Neural cell (in vitro differentiated cells): ENCODE measurements around the gene PRLHR. TPM values are rescaled to one million over a fixed set of nuclear protein-coding genes. Genes with fewer than 3 reads are reported as not detected.

ENCODE experiments used
- H2AFZ ChIP-seq: fragments of 200-600, 300-800 bp; sonication (generic), shearing (Covaris generic); 2 replicates; pipeline ENCODE4 v1.6.0; 2014; ENCODE audit warnings: low read depth, mild to moderate bottlenecking, antibody characterized with exemption, low read length, moderate library complexity
- H3F3A ChIP-seq: fragments of 200-600 bp; shearing (Covaris generic); 2 replicates; pipeline ENCODE4 v1.6.1; 2016; ENCODE audit warnings: mild to moderate bottlenecking, moderate library complexity, mixed read lengths, antibody characterized with exemption, low read length; ENCODE audit not compliant: insufficient read depth, poor library complexity, severe bottlenecking
- H3K27ac ChIP-seq: fragments of 200-600, 300-800 bp; sonication (generic), shearing (Covaris generic); 2 replicates; pipeline ENCODE4 v1.5.1; 2014; ENCODE audit warnings: mild to moderate bottlenecking, low read length, moderate library complexity
- H3K27me3 ChIP-seq: fragments of 300-800, 200-600 bp; sonication (generic), shearing (Covaris generic); 2 replicates; pipeline ENCODE4 v1.6.0; 2014; ENCODE audit warnings: mild to moderate bottlenecking, low read depth, low read length, moderate library complexity; ENCODE audit not compliant: insufficient read depth
- H3K36me3 ChIP-seq: fragments of 300-800, 200-600 bp; sonication (generic), shearing (Covaris generic); 2 replicates; pipeline ENCODE4 v1.5.1; 2014; ENCODE audit warnings: mild to moderate bottlenecking, antibody characterized with exemption, low read length, moderate library complexity; ENCODE audit not compliant: insufficient read depth
- H3K4me2 ChIP-seq: fragments of 300-800, 200-600 bp; sonication (generic), shearing (Covaris generic); 2 replicates; pipeline ENCODE4 v1.6.0; 2014; ENCODE audit warnings: mild to moderate bottlenecking, low read length
- H3K4me3 ChIP-seq: fragments of 300-800, 200-600 bp; sonication (generic), shearing (Covaris generic); 2 replicates; pipeline ENCODE4 v1.5.1; 2014; ENCODE audit warnings: mild to moderate bottlenecking, low read length, moderate library complexity
- H3K79me2 ChIP-seq: fragments of 200-600 bp; shearing (Covaris generic); replicated peaks from 2 replicates; pipeline ENCODE4 v1.6.0; 2014; ENCODE audit warnings: mild to moderate bottlenecking, low read length, moderate library complexity; ENCODE audit not compliant: insufficient read depth
- H3K9ac ChIP-seq: fragments of 300-800, 200-600 bp; sonication (generic), shearing (Covaris generic); 2 replicates; pipeline ENCODE4 v1.6.1; 2016; ENCODE audit warnings: mild to moderate bottlenecking, low read length, mixed read lengths
- H3K9me2 ChIP-seq: fragments of 200-600 bp; shearing (Covaris generic); 2 replicates; pipeline ENCODE4 v1.6.1; 2016; ENCODE audit warnings: mild to moderate bottlenecking, low read length, mixed read lengths; ENCODE audit not compliant: insufficient read depth
- H3K9me3 ChIP-seq: fragments of 200-600, 300-800 bp; sonication (generic), shearing (Covaris generic); 2 replicates; pipeline ENCODE4 v1.6.1; 2016; ENCODE audit warnings: mild to moderate bottlenecking, mixed run types, low read length, moderate library complexity, mixed read lengths
- H4K20me1 ChIP-seq: fragments of 200-600 bp; shearing (Covaris generic); 2 replicates; pipeline ENCODE4 v1.6.1; 2016; ENCODE audit warnings: mild to moderate bottlenecking, mixed run types; ENCODE audit not compliant: insufficient read depth
- CTCF ChIP-seq: fragments of 450-650 bp; IDR thresholded peaks from 2 replicates; pipeline ENCODE4 v1.5.1; 2014; ENCODE audit warnings: antibody characterized with exemption, mild to moderate bottlenecking, moderate library complexity; ENCODE audit not compliant: poor library complexity, severe bottlenecking
- EP300 ChIP-seq: fragments of 450-650 bp; conservative IDR thresholded peaks from 2 replicates; pipeline ENCODE4 v1.6.1; 2014; ENCODE audit warnings: antibody characterized with exemption, mild to moderate bottlenecking, moderate library complexity; ENCODE audit not compliant: poor library complexity, severe bottlenecking
- EZH2 ChIP-seq: fragments of 200-600, 300-800 bp; shearing (Covaris generic), sonication (generic); IDR thresholded peaks from 2 replicates; pipeline ENCODE4 v1.6.1; 2014; ENCODE audit warnings: antibody characterized with exemption, low read length, borderline replicate concordance, mild to moderate bottlenecking; ENCODE audit not compliant: insufficient read depth, poor library complexity, severe bottlenecking
- POLR2AphosphoS5 ChIP-seq: IDR thresholded peaks from 2 replicates; pipeline ENCODE4 v1.6.1; 2012
- REST ChIP-seq: IDR thresholded peaks from 2 replicates; pipeline ENCODE4 v1.6.1; 2012; ENCODE audit warnings: borderline replicate concordance
- SMC3 ChIP-seq: fragments of 450-650 bp; conservative IDR thresholded peaks from 2 replicates; pipeline ENCODE4 v1.6.1; 2014; ENCODE audit warnings: antibody characterized with exemption, mild to moderate bottlenecking, moderate library complexity; ENCODE audit not compliant: poor library complexity
- TAF1 ChIP-seq: IDR thresholded peaks from 2 replicates; pipeline ENCODE4 v1.6.1; 2012; ENCODE audit warnings: low read depth
- polyA plus RNA-seq: library from polyadenylated mRNA; depleted of rRNA; stranded (reverse); fragments of >200 nt; gene quantifications from 2 replicates; pipeline ENCODE4 v1.2.3, GENCODE V29; 2014

Gene PRLHR
- polyA plus RNA-seq, 1 donor from 2014 or later, result 0.20 TPM

- TF ChIP-seq CTCF (no peak), TAF1 (no peak), EP300 (no peak)
Measured at GRCh38 chr10:118595064-118595420, 406 bp downstream of the PRLHR start (continued).

DNA sequence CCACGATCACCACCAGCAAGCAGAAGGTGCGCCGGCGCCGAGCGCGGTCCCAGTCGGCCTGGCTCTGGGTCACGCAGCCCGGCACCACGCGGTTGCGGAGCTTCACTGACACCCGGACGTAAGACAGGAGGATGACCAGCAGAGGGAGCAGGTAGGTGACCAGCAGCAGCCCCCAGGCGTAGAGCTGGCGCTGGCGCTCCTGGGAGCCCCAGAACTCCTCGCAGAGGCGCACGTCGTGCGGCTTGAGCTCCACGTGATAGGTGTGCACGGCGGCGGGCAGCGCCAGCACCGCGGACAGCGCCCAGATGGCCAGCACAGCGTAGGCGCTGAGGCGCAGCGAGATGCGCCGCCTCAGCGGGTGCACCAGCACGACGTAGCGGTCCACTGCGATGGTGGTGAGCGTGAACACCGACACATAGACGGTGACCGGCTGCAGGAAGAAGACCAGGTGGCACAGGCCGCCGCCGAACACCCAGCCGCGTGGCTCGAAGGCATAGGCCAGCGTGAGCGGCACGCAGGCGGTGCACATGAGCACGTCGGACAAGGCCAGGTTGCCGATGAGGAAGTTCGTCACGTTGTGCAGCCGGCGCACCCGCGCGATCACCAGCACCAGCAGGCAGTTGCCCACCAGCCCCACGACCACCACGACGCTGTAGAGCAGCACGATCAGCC lies 920 bp downstream of the PRLHR start:
- H3K4me3 ChIP-seq, result peak overlapping the region; percentile 83

More for the DNA sequence above, 920 bp downstream of the PRLHR start:
- Histone ChIP-seq H3K9ac (no peak overlapping the region), H4K20me1 (no peaks in the 10 kb centered on the region), H3K9me3 (peaks cover 10% of the 10 kb centered on the region), H3K4me2 (no peak overlapping the region), H3K79me2 (no peaks in the 10 kb centered on the region), H2AFZ (no peak overlapping the region), H3F3A (no peaks in the 10 kb centered on the region), H3K27me3 (peaks cover 55% of the 10 kb centered on the region), H3K27ac (no peak overlapping the region), H3K9me2 (no peaks in the 10 kb centered on the region), H3K36me3 (no peaks in the 10 kb centered on the region)
- TF ChIP-seq CTCF (peak; percentile 51), SMC3 (peak; percentile 62), REST (peak; percentile 81), EZH2 (no peak), POLR2AphosphoS5 (no peak)
